Gastroesophageal sphincter (tissue), 3 donors: ENCODE results near the gene KRT6C.

Source experiments
- CTCF ChIP-seq, 4 experiments: fragments of 200-600 bp in 2 of 4; fragments of 450-650 bp in 2 of 4; sonication (generic) in 1 of 4; IDR thresholded peaks; one replicate each; pipeline ENCODE4 v1.5.1; 2017 to 2019; ENCODE audit warnings: antibody characterized with exemption in 4 of 4, mild to moderate bottlenecking in 2 of 4, moderate library complexity in 2 of 4
- POLR2AphosphoS5 ChIP-seq: sonication (generic); formaldehyde crosslinking; IDR thresholded peaks from one replicate; pipeline ENCODE4 v1.6.1; 2017; ENCODE audit warnings: antibody characterized with exemption

- TF ChIP-seq POLR2AphosphoS5: no peak
- TF ChIP-seq CTCF (IDR thresholded peaks at IDR 0.05): no peak
Measured at GRCh38 chr12:52477651-52478050, 4.0 kb upstream of the KRT6C start.
